NCI-H2107 treated with DMSO at 0.1 percent for 48 hours (cell line): ENCODE results near the gene DBI.
"Not testable (repeated sequence)": the region's sequence is repeated elsewhere in the genome, so short reads cannot be mapped to it uniquely, and the experiment has no call there.

Experiments
- DNase-seq: peaks from one replicate; lab custom pipeline; 2025; ENCODE audit not compliant: unreplicated experiment; lab: John Stamatoyannopoulos, UW

The DBI gene

DNA sequence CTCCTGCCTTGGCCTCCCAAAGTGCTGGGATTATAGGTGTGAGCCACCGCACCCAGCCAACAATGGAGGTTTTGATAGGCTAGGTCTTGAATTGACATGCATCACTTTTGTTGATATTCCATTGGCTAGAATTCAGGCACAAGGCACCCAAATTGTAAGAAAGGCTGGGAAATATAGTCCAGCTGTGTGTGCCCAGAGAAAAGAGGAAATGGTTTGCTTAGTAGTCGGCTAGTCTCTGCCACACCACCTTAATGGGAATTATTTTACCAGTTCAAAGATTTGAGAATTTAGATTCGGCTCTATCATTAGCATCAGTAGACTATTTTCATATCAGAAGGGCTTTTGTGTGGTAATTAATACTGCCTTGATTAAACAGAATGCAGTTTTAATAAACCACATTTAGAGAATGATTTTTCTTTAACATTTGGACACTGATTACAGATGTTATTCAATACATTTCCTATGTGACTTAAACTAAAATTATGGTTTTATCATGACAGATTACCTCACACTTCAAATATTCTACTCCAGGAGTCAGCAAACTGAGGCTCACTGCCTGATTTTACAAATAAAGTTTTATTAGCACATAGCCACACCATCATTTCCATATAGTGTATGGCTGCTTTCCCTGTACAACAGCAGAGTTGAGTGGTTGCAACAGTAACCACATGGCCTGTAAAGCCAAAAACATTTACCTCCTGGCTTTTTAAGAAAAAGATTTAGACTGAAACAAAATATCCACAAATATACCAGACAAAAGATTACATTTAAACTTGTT, 27.4 kb downstream of the DBI start:
- no peak for DNase-seq

DNA sequence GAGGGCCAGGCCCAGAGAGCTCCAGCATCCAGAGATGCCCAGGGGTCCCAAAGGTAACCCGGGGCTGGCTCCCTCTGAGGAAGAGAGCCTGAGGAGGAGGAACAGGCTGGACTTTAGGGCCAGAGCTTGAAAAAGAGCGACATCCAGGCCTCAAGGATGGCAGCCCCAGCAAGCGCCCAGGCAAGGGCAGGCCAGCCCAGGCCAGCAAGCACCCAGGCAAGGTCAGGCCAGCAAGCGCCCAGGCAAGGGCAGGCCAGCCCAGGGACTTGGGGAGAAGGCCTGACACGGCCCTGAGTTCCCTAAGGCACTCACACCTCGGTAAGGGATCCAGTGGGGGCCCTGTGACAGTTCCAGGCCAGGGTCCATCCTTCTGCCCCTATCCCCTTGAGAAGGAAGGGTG, 30.4 kb downstream of the DBI start:
- DNase-seq, result no peak

DNA sequence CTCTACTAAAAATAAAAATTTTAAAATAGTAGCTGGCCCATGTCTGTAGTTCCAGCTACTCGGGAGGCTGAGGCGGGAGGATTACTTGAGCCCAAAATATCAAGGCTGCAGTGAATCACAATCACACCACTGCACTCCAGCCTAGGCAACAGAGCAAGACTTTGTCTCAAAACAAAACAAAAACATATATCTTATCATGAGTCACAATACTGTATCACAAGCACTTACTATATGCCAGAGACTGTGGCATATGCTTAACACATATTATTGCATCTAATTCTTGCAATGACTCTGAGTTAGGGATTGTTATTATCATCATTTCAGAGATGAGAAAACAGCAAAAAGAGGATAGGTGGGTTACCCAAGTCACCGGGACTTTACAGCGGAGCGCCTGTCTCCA, 35.3 kb downstream of the DBI start:
- DNase-seq, result no peak

DNA sequence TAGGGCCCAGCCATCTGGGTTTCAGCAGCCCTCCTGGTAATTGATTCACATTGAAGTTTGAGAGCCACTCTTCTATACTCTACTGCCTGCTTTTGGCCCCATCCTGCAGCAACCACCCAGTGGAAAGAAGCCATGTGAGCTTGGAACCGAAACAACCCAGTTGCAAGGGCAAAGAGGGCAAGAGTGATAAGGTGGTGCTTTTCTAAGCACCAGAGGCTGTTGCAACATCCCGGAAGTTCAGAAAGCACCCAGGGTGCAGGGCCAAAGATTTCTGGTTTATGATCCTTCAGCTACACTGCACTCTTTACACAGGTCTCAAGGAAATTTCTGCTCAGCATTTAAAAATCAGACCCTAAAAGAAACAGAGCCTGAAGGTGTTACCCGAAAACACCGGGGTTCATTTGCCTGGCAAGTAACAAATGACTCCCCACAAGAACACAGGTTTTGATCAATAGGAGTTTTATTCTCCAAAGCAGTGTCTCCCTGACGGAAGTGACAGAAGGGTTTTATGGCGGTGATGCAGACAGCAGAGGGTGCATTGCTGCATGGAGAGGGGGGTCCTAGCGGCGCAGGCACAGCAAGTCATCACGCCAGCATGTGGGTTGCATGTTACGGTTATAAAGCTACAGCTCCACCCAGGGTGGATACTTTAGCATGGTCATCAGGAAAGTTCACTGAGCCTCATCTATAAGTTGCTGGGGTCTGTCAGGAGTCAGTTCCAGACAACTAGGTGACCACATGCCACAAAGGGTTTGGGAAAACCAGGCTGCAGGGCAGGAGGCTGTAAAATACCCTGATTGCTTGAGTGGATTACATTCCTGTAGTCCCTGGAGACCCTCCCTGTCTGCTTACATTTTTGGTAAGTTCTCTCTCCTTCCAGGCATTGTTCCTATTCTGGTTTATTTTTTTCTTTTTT, 36.1 kb downstream of the DBI start:
- no peak for DNase-seq

DNA sequence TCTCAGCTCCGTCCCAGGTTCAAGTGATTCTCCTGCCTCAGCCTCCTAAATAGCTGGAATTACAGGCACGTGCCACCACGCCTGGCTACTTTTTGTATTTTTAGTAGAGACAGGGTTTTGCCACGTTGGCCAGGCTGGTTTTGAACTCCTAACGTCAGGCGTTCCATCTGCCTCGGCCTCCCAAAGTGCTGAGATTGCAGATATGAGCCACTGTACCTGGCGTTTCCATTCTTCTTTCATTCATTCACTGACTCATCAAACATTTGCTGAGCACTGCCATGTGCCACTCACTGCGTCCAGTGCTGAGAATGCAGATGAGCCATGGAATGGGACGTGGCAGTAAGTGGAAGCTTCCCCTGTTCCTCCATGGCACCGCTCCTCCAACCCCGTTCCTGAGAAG, 36.8 kb downstream of the DBI start:
- DNase-seq, result not testable (repeated sequence)

DNA sequence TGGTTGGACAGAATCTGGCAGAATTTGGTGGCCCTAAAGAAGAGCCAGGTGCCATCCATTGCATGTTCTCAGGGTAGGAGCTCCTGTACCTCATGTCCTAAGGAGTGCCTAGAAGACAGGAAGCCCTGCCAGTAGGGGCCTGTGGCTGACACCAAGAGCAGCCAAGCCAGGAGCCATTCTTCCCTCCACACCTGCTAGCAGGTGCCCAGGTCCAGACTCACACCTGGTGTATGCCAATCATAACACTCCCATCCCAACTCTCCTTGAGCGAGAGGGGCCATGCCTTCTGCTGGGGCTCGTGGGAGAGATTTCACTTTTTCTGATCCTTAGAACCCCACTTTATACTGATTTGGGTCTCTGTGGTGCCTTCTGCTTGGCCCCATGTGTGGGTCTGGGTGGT, 38.4 kb downstream of the DBI start:
- no peak for DNase-seq

DNA sequence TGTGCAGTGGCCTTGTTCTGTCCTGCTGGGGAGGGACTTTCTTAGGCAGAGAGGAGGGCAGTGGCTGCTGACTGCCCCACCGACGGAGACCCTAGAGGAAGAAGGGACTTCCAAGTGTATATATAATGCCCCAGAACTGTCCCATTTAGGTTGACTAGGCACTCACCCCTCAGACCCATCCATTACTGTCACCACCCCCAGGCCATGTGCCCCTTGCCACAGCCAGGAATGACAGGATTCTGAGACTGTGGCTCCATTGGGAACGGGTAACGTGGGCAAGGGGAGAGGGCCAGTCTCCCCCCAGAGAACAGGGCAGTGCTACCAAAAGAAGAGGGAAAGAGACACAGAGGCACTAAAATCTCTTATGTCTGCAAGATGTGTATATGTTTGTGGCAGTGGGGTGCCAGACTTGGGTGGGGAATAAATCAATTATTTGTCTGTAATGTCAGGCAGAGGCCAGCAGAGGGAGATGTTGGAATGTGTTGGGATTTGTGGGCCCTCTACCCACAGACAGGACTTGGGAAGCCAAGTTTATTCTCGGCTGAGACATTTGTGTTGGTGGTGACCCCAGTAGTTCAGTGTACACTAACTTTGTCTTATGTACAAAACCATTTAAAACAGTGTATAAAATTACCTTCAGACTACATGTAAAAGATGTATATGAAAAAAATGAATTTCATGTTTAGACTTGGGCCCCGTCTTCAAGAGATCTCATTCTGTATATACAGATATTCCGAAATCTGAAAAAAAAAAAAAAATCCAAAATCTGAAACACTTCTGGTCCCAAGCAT, 40.8 kb downstream of the DBI start:
- peak; percentile 26 for DNase-seq

DNA sequence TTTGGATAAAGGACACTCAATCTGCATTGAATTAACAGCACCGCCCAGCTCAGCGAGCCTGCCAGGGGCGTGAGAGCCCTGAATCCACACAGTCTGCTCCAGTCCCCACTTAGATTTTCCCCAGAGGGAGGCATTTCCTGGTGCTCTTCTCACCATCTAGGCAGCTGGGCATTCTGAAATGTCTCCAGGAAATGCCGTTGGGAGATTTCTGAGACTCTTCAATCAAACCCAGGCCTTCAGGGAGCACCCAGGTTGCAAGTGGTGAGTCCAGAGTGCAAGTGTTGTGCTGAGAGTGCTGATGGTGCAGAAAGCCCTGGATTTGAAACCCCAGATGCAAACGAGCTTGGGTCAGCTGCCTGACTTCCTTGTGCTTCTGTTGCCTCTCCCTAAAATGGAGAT, 41.4 kb downstream of the DBI start:
- no peak for DNase-seq

DNA sequence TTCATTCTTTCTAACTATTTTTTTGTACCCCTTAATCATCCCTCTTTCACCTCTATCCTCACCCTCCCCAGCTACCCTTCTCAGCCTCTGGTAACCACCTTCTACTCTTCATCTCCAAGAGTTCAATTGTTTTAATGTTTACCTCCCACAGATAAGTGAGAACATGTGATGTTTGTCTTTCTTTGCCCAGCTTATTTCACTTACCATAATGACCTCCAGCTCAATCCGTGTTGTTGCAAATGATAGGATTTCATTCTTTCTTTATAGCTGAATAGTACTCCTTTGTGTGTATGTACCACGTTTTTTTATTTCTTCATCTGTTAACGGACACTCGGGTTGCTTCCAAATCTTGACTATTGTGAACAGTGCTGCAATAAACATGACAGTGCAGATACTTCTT, 42.7 kb downstream of the DBI start:
- DNase-seq, result no peak

DNA sequence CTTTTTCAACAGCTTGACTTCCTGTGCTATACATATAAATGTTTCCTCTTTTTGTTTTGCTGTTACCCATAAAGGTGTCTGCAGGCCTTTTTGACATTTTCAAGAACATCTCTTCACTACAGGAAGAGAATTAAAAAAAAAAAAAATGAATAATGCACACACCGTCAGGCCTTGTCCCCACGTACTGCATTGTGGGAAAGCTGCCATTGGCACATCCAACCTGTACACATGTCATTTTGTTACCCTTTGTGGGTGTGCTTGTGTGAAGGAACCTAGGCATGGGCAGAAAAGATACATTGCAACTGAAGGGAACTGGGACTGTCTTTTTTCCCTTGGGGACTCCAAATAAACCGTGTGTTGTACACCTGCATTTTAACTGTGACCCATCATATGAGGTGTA, 48.1 kb downstream of the DBI start:
- no peak for DNase-seq

DNA sequence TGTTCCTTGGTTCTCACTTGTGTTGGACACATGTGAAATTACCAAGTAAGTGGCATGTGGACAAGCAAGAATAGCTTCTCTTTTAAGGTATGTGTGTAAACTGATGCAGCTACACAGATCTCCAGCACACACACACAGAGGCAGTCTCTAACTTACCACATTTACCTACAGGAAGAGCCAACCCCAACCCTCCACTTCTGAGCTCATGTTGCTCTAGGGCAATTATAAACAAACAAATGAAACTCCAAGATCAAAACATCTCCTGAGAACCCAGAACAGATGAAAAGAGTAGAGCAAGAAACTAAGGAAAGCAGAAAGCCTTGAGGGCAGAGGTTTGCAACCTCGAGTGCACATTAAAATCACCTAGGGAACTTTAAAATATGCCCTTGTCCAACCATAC, 48.9 kb downstream of the DBI start:
- no peak for DNase-seq

DNA sequence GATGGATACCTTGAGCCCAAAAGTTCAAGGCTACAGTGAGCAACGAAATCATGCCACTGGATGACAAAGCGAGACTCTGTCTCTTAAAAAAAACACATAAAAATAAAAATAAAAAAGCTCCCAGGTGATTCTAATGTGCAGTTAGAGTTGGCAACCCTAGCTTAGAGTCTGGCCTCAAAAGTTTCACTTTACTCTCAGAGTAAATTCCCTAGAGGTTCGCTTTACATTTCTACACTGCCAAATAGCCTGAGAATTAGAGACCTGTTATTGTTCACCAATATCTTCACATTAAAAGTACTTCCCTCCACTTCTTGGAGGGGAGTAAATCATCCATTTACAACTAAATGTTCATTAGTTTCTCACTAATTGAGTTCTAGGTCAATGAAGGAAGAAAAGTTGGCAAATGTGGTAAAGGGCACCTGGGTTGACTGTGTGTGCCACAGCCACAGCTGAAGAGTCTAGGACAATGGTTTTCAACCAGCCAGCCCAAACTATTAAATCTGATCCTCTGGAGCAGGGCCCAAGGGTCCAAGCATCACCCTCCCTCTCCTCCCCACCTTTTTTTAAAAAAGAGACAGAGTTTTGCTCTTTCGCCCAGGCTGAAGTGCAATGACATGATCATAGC, 49.6 kb downstream of the DBI start:
- DNase-seq, result no peak

DNA sequence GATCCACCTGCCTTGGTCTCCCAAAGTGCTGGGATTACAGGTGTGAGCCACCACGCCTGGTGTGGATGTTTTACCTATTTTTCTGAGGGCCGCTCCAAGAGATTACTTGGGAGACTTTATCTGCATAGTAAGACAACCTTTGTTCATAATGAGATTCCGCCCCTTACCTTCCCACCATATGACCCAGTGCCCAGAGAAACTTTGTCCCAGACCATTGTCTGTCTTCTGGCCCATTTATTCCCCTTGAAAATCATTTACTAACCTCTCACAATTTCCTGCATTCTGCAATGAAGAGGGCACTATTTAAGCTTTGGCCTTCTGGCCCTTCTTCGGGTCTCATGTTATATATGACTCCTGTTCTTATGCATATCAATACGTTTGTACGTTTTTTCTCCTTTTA, 51.1 kb downstream of the DBI start:
- no peak for DNase-seq

DNA sequence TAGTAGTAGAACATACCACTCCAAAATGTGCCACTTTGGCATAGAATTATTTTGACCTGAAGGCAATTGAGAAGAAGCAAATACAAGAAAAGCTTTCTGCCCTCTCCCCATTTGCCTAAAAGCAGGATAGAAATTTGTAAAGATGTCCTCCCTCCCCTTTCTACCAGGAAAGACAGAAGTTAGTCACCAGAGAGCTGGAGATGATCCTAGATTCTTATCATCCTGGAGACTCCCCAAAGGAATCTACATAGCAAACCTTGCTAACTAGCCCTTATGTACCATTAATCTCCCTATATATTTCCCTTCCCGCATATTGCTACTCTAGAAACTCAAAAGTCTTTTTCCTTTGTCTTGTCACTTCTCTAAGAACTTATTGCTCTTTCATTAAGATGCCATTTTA, 52.3 kb downstream of the DBI start:
- no peak for DNase-seq

DNA sequence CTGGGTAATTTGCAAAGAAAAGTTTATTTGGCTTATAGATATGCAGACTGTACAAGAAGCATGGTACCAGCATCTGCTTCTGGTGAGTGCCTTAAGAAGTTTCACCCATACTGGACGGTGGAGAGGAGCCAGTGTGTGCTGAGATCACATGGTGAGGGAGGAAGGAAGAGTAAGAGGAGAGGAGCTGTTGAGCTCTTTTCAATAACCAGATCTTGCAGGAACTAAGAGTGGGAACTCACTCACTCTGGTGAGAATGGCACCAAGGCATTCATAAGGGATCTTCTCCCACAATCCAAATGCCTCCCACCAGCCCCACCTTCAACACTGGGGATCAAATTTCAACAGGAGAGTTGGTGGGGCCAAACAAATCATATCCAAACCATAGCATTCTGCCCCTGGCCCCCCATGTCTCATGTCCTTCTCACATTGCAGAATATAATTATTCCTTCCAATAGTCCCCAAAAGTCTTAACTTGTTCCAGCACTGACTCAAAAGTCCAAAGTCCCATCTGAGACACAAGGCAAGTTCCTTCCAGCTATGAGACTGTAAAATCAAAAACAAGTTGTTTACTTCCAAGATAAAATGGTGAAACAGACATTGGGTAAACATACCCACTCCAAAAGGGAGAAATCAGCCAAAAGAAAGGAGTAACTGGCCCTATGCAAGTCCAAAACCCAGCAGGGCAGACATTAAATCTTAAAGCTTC, 53.2 kb downstream of the DBI start:
- DNase-seq, result no peak

DNA sequence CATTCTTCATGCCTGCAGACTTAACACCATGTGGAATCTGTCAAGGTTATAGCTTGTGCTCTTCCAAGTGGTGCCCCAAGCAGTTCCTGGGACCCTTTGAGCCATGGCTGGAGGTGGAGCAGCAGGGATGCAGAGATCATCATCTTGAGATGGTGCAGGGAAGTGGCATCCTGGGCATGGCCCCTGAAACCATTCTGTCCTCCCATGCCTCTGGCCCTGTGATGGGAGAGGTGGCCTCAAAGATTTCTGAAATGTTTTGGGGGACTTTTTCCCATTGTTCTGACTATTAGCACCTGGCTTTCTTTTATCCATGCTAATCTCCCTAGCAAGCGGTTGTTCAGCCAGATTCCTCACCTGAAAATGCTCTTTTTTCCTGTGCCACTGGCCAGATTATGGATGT, 54.5 kb downstream of the DBI start:
- no peak for DNase-seq

DNA sequence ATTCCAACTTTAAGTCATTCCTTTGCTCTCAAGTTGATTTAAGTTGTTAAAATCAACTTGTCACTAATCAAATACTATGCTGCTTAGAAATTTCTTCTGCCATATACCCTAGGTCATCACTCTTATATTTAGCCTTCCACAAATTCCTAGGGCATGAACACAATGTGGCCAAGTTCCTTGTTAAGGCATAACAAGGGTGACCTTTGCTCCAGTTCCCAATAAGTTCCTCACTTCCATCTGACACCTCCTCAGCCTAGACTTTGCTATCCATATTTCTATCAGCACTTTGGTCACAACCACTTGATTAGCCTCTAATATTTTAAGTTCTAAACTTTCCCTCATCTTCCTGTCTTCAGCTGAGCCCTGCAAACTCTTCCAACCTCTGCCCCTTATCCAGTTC, 55.0 kb downstream of the DBI start:
- no peak for DNase-seq
